Measurements from ENCODE around the gene FBXL13. TPM values are rescaled to one million over a fixed set of nuclear protein-coding genes. Genes with fewer than 3 reads are reported as not detected.
"Not testable (repeated sequence)": the region's sequence is repeated elsewhere in the genome, so short reads cannot be mapped to it uniquely, and the experiment has no call there.

Gene FBXL13
- total and polyA plus RNA-seq, 2 of the 8 experiments (the other 6 are each of a cell fraction or from before 2014, with no cell fraction given): 1.2 to 2.8 TPM

DNA sequence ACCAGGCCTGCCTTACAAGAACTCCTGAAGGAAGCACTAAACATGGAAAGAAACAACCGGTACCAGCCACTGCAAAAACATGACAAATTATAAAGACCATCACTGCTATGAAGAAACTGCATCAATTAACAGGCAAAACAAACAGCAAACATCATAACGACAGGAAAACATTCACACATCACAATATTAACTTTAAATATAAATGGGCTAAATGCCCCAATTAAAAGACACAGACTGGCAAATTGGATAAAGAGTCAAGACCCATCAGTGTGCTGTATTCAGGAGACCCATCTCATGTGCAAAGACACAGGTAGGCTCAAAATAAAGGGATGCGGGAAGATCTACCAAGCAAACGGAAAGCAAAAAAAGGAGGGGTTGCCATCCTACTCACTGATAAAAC is 120.2 kb downstream of the FBXL13 start:
- H4K8ac ChIP-seq (ENCODE audit: extremely low read depth, insufficient read depth, low read length); H2BK15ac ChIP-seq (ENCODE audit: low read length); H2BK20ac ChIP-seq (ENCODE audit: low read length); H2AK5ac ChIP-seq (ENCODE audit: low read depth, low read length); H3K18ac ChIP-seq (ENCODE audit: extremely low read depth, low read length); H3K23me2 ChIP-seq (ENCODE audit: low read depth, low read length); H2BK12ac ChIP-seq (ENCODE audit: low read depth, low read length); H2BK5ac ChIP-seq (ENCODE audit: low read depth, low read length); H4K91ac ChIP-seq (replicated peaks; ENCODE audit: insufficient read length, low read length); H3K27me3 ChIP-seq (replicated peaks in 1 of 4; ENCODE audit: control insufficient read depth in 3 of 4, extremely low read depth in 1 of 4, insufficient read depth in 3 of 4, low read length in 3 of 4); H3K4me2 ChIP-seq (ENCODE audit: insufficient read depth in 1 of 2, low read depth in 2 of 2, low read length in 2 of 2); H2BK120ac ChIP-seq (replicated peaks; ENCODE audit: low read depth, low read length); H3K9me3 ChIP-seq (ENCODE audit: insufficient read depth in 2 of 2, low read depth in 1 of 2, low read length in 1 of 2); H3K79me1 ChIP-seq (ENCODE audit: low read depth, low read length); H3K14ac ChIP-seq (ENCODE audit: insufficient read length); FAIRE-seq; H4K20me1 ChIP-seq (replicated peaks in 1 of 2; ENCODE audit: control insufficient read depth in 1 of 2, insufficient read depth in 2 of 2, low read length in 2 of 2); H3K56ac ChIP-seq (replicated peaks; ENCODE audit: insufficient read length, low read depth, low read length); H2AFZ ChIP-seq (ENCODE audit: low read length); H3K4me1 ChIP-seq (replicated peaks in 1 of 4; ENCODE audit: control insufficient read depth in 3 of 4, insufficient read depth in 4 of 4, low read length in 3 of 4); H3K4ac ChIP-seq (replicated peaks; ENCODE audit: insufficient read length, low read depth, low read length); CTCF ChIA-PET (ENCODE audit: partially characterized antibody); DNase-seq (ENCODE audit: low read depth in 1 of 2, low spot score in 2 of 2); H3K9ac ChIP-seq (replicated peaks in 1 of 4; ENCODE audit: extremely low read depth in 1 of 4, low read depth in 3 of 4, low read length in 3 of 4); H3K23ac ChIP-seq (ENCODE audit: insufficient read length); H4K5ac ChIP-seq (ENCODE audit: insufficient read length, low read depth, low read length); H3K27ac ChIP-seq (ENCODE audit: low read depth, low read length); H3K36me3 ChIP-seq (ENCODE audit: control insufficient read depth in 2 of 4, insufficient read depth in 4 of 4, low read length in 3 of 4); H3K4me3 ChIP-seq (ENCODE audit: extremely low read depth in 1 of 4, insufficient read depth in 2 of 4, low read depth in 3 of 4, low read length in 4 of 4); H3K79me2 ChIP-seq (ENCODE audit: control insufficient read depth in 1 of 2, insufficient read depth in 2 of 2, low read length in 2 of 2); POLR2A ChIA-PET (ENCODE audit: partially characterized antibody): not testable (repeated sequence)
- 89% methylated on average over 4 of the region's 4 CpGs; no CpG with 5 or more reads in 1 of the 2 experiments for WGBS, 2 experiments (ENCODE audit: extremely low coverage in 1 of 2, insufficient coverage in 1 of 2, insufficient read length in 1 of 2, insufficient replicate concordance in 2 of 2, low coverage in 1 of 2, low lambda C conversion rate in 2 of 2, missing lambda C conversion rate in 1 of 2)

All from H1 (cell line).